GM12878 (cell line): ENCODE data around the gene PRRC2B. TPM values are rescaled to one million over a fixed set of nuclear protein-coding genes. Genes with fewer than 3 reads are reported as not detected.

Experiments
- ATAC-seq: fragments of 200-7000 bp; cut with Tn5 transposase; 3 replicates; pipeline ENCODE4 v1.9.1; 2020; ENCODE audit warnings: mild to moderate bottlenecking, moderate library complexity
- BruUV-seq: library from RNA; stranded (reverse); fragments of 400-500 nt; replicated peaks from 2 replicates; lab custom pipeline; 2021; lab: Mats Ljungman, UMichigan
- CTCF ChIA-PET: fragments of 300-600 bp; sonication (Branson Sonifier 250); formaldehyde crosslinking; extraction: SDS; loops from one replicate; lab custom pipeline; 2021; ENCODE audit warnings: inconsistent platforms; lab: Yijun Ruan, JAX
- POLR2A ChIA-PET: fragments of 350-600 bp; formaldehyde crosslinking; extraction: SDS; loops from one replicate; lab custom pipeline; 2021; ENCODE audit warnings: inconsistent platforms; lab: Charles Lee
- RAD21 ChIA-PET: fragments of 300-600 bp; sonication (Branson Sonifier 250); formaldehyde crosslinking; loops from one replicate; lab custom pipeline; 2023; ENCODE audit warnings: antibody characterized with exemption; ENCODE audit not compliant: unreplicated experiment; lab: Charles Lee
- SMC1A ChIA-PET: fragments of 300-600 bp; sonication (Branson Sonifier 250); formaldehyde crosslinking; loops from one replicate; lab custom pipeline; 2023; ENCODE audit not compliant: unreplicated experiment, uncharacterized antibody; lab: Charles Lee
- DNase-seq: peaks from one replicate; pipeline ENCODE4 v3.0.0-alpha.2; 2011; ENCODE audit warnings: low read depth, low spot score
- FAIRE-seq: peaks from 3 replicates; lab custom pipeline; 2011; peaks lifted over from hg19 to GRCh38; lab: Jason Lieb, UNC
- H2AFZ ChIP-seq: 2 replicates; pipeline ENCODE4 v1.6.0; 2011; ENCODE audit warnings: low read depth, low read length, control low read depth; ENCODE audit not compliant: control insufficient read depth
- H3K27ac ChIP-seq: 2 replicates; pipeline ENCODE4 v1.5.1; 2011; ENCODE audit warnings: control low read depth; ENCODE audit not compliant: control insufficient read depth, insufficient read depth
- H3K27me3 ChIP-seq, 2 experiments: replicated peaks in 1 of 2; 2 replicates each; pipeline versions ENCODE4 v1.6.0 to v1.6.1; 2011; ENCODE audit warnings: low read length in 1 of 2; ENCODE audit not compliant: control insufficient read depth in 2 of 2, insufficient read depth in 2 of 2
- H3K36me3 ChIP-seq, 2 experiments: 2 replicates each; pipeline ENCODE4 v1.5.1; 2011; ENCODE audit warnings: low read length in 1 of 2; ENCODE audit not compliant: control insufficient read depth in 2 of 2, insufficient read depth in 2 of 2
- H3K4me1 ChIP-seq: 2 replicates; pipeline ENCODE4 v1.6.1; 2011; ENCODE audit warnings: mild to moderate bottlenecking, low read length, moderate library complexity, mixed read lengths; ENCODE audit not compliant: control insufficient read depth, insufficient read depth
- H3K4me2 ChIP-seq: 2 replicates; pipeline ENCODE4 v1.6.0; 2011; ENCODE audit warnings: control low read depth; ENCODE audit not compliant: control insufficient read depth, insufficient read depth
- H3K4me3 ChIP-seq: fragments of 200-600 bp; sonication (generic); 2 replicates; pipeline ENCODE4 v1.5.1; 2016
- H3K79me2 ChIP-seq: 2 replicates; pipeline ENCODE4 v1.6.0; 2011; ENCODE audit warnings: low read length; ENCODE audit not compliant: control insufficient read depth, insufficient read depth
- H3K9ac ChIP-seq: 2 replicates; pipeline ENCODE4 v1.8.0; 2011; ENCODE audit warnings: low read length, control low read depth, mixed read lengths; ENCODE audit not compliant: control insufficient read depth, insufficient read depth
- H3K9me3 ChIP-seq: replicated peaks from 3 replicates; pipeline ENCODE4 v1.5.1; 2011; ENCODE audit warnings: mild to moderate bottlenecking, low read length; ENCODE audit not compliant: control insufficient read depth, insufficient read depth
- H4K20me1 ChIP-seq: 2 replicates; pipeline ENCODE4 v1.6.0; 2011; ENCODE audit not compliant: control insufficient read depth, insufficient read depth
- ASH2L ChIP-seq: fragments of 300-600, 200-600 bp; sonication (generic); IDR thresholded peaks from 2 replicates; pipeline ENCODE4 v1.6.1; 2017; ENCODE audit warnings: low read depth, mild to moderate bottlenecking, borderline replicate concordance
- BCL11A ChIP-seq: IDR thresholded peaks from 2 replicates; pipeline ENCODE4 v1.6.1; 2011; ENCODE audit warnings: low read depth, low read length
- CHD1 ChIP-seq: IDR thresholded peaks from 2 replicates; pipeline ENCODE4 v1.6.1; 2012; ENCODE audit warnings: low read depth, low read length, improper control_type of control experiment
- EGR1 ChIP-seq, 2 experiments: IDR thresholded peaks; 1 replicate in 1 of 2; 2 replicates in 1 of 2; pipeline ENCODE4 v1.6.1; 2011 to 2012; ENCODE audit warnings: low read depth in 2 of 2, low read length in 2 of 2, borderline replicate concordance in 1 of 2, mild to moderate bottlenecking in 1 of 2, moderate library complexity in 1 of 2
- HDAC6 ChIP-seq: fragments of 200-600 bp; sonication (generic); IDR thresholded peaks from one replicate; pipeline ENCODE4 v1.8.0; 2017; ENCODE audit warnings: antibody characterized with exemption; ENCODE audit not compliant: unreplicated experiment
- MEF2B ChIP-seq: fragments of 450-650 bp; IDR thresholded peaks from 2 replicates; pipeline ENCODE4 v1.6.1; 2018; ENCODE audit warnings: mild to moderate bottlenecking, moderate library complexity; ENCODE audit not compliant: partially characterized antibody, poor library complexity, severe bottlenecking
- MTA2 ChIP-seq: fragments of 450-650 bp; IDR thresholded peaks from 2 replicates; pipeline ENCODE4 v1.6.1; 2016; ENCODE audit warnings: low read depth, mild to moderate bottlenecking, moderate library complexity
- MYB ChIP-seq: fragments of 150-350 bp; IDR thresholded peaks from 2 replicates; pipeline ENCODE4 v1.6.1; 2014; ENCODE audit warnings: mild to moderate bottlenecking, low read depth, low read length, borderline replicate concordance
- MYC ChIP-seq: IDR thresholded peaks from 2 replicates; pipeline ENCODE4 v1.6.1; 2011; ENCODE audit warnings: mild to moderate bottlenecking, low read length, moderate library complexity, inconsistent platforms; ENCODE audit not compliant: insufficient read depth, insufficient replicate concordance, insufficient read length, severe bottlenecking
- NBN ChIP-seq: fragments of 450-650 bp; IDR thresholded peaks from 2 replicates; pipeline ENCODE4 v1.6.1; 2016
- NFYA ChIP-seq: IDR thresholded peaks from 2 replicates; pipeline ENCODE4 v1.6.1; 2011; ENCODE audit warnings: low read depth, mild to moderate bottlenecking, low read length, improper control_type of control experiment, borderline replicate concordance
- PRDM15 ChIP-seq: fragments of 450-650 bp; formaldehyde crosslinking; IDR thresholded peaks from 2 replicates; pipeline ENCODE4 v1.4.0; 2020; ENCODE audit warnings: mild to moderate bottlenecking, moderate library complexity
- SMAD1 ChIP-seq: fragments of 450-650 bp; IDR thresholded peaks from 2 replicates; pipeline ENCODE4 v1.6.1; 2018; ENCODE audit warnings: mild to moderate bottlenecking, low read depth; ENCODE audit not compliant: partially characterized antibody
- SRF ChIP-seq, 2 experiments: IDR thresholded peaks; 2 replicates each; pipeline ENCODE4 v1.6.1; 2011; ENCODE audit warnings: low read depth in 2 of 2, low read length in 2 of 2, mild to moderate bottlenecking in 1 of 2, moderate library complexity in 1 of 2
- TCF3 ChIP-seq: IDR thresholded peaks from 2 replicates; pipeline ENCODE4 v1.6.1; 2012; ENCODE audit warnings: low read depth, mild to moderate bottlenecking, low read length, borderline replicate concordance; ENCODE audit not compliant: insufficient read depth
- ZNF592 ChIP-seq: fragments of 450-650 bp; IDR thresholded peaks from 2 replicates; pipeline ENCODE4 v1.6.1; 2017; ENCODE audit warnings: mild to moderate bottlenecking, moderate library complexity
- ZZZ3 ChIP-seq: IDR thresholded peaks from 2 replicates; pipeline ENCODE4 v1.6.1; 2011; ENCODE audit warnings: low read depth; ENCODE audit not compliant: control insufficient read depth, insufficient read length
- WGBS: methylation state at CpG from one replicate; pipeline ENCODE4 v1.1.6; 2016; ENCODE audit warnings: low lambda C conversion rate; ENCODE audit not compliant: insufficient replicate concordance, insufficient coverage; ENCODE audit errors: missing lambda C conversion rate; 5-methylcytosine and 5-hydroxymethylcytosine counted together
- in situ Hi-C: fragments of 300-500 bp; cut with MboI; formaldehyde crosslinking; loops from 9 replicates; pipeline ENCODE4 v1.14.3; 2018; ENCODE audit warnings: mixed read lengths
- intact Hi-C: fragments of 100-400 bp; cut with micrococcal nuclease; formaldehyde crosslinking; loops from one replicate; pipeline ENCODE4 v1.14.2; 2022; ENCODE audit not compliant: unreplicated experiment
- polyA plus RNA-seq, 11 experiments: library from polyadenylated mRNA; depleted of rRNA in 4 of 11; unstranded in 6 of 11; stranded (reverse) in 5 of 11; fragments of >200 nt; fragmentation: Nextera tagmentation in 4 of 11; fragmentation: Illumina TruSeq in 1 of 11; extraction: Ambion mirVana in 4 of 11; extraction: Trizol in 1 of 11; gene quantifications; 1 replicate in 1 of 11; 2 replicates in 10 of 11; pipeline versions ENCODE4 v1.2.1 to v1.2.3, GENCODE V29; 2011 to 2016; ENCODE audit warnings: inconsistent platforms in 2 of 11, missing spikeins in 2 of 11, low read depth in 1 of 11
- total RNA-seq, 4 experiments: library from RNA; depleted of rRNA in 3 of 4; stranded (reverse); fragments of >200 nt in 3 of 4; fragmentation: Illumina TruSeq in 1 of 4; extraction: Trizol in 1 of 4; gene quantifications; 2 replicates each; pipeline versions ENCODE4 v1.2.1 to v1.2.3, GENCODE V29; 2013 to 2021

PRRC2B gene
- total and polyA plus RNA-seq, 10 of the 15 experiments (the other 5 are each of a cell fraction or from before 2014, with no cell fraction given) = 0.84 to 155 (median 28.7) TPM

GRCh38 chr9:131370638-131371037 is 23.2 kb upstream of the PRRC2B start:
- in situ Hi-C loops (no loop called here), intact Hi-C loops (no loop called here)
- WGBS = 66% methylated on average over 2 of the region's 2 CpGs
- TF ChIP-seq SMAD1 (no peak), EGR1 (IDR thresholded peaks at IDR 0.05; ENCODE audit: borderline replicate concordance in 1 of 2, low read depth in 2 of 2, low read length in 2 of 2) (no peak), ZNF592 (no peak), MYB (no peak), MEF2B (no peak), MTA2 (no peak), PRDM15 (no peak), NFYA (no peak), TCF3 (no peak), ASH2L (no peak), HDAC6 (no peak), NBN (no peak), ZZZ3 (no peak), BCL11A (no peak), CHD1 (no peak), SRF (IDR thresholded peaks at IDR 0.05; ENCODE audit: low read depth in 2 of 2, low read length in 2 of 2) (no peak), MYC (no peak)
- ChIA-PET RAD21 (no interaction called here), POLR2A (no interaction called here), CTCF (no interaction called here), SMC1A (no interaction called here)
- Histone ChIP-seq H4K20me1 (no peaks in the 10 kb centered on the region), H2AFZ (no peak overlapping the region), H3K9me3 (no peaks in the 10 kb centered on the region), H3K4me1 (no peaks in the 10 kb centered on the region), H3K27me3 (no peaks in the 10 kb centered on the region), H3K79me2 (peaks cover 5% of the 10 kb centered on the region; the same call in 1 of the 2 replicates), H3K4me2 (no peak overlapping the region), H3K27ac (no peak overlapping the region), H3K36me3 (no peaks in the 10 kb centered on the region), H3K4me3 (no peak overlapping the region), H3K9ac (no peak overlapping the region)
- no peak for DNase-seq
- no peak for FAIRE-seq
- BruUV-seq = no TSS peak
- ATAC-seq = no peak
